SIG-M5 (cell line): ENCODE results near the gene ST6GAL1.

ENCODE experiments used
- DNase-seq: peaks from one replicate; lab custom pipeline; 2025; lab: John Stamatoyannopoulos, UW

Gene ST6GAL1

GRCh38 chr3:187077537-187077936 lies 147.2 kb downstream of the ST6GAL1 start:
- DNase-seq, result no peak

GRCh38 chr3:187079090-187080022 lies 149.0 kb downstream of the ST6GAL1 start:
- no peak for DNase-seq

GRCh38 chr3:187080799-187081450 lies 150.6 kb downstream of the ST6GAL1 start:
- no peak for DNase-seq

GRCh38 chr3:187082758-187083375 lies 152.5 kb downstream of the ST6GAL1 start:
- DNase-seq, result no peak

GRCh38 chr3:187084126-187084525 lies 153.8 kb downstream of the ST6GAL1 start:
- DNase-seq, result no peak

- DNase-seq, result no peak
Measured at GRCh38 chr3:187084580-187084979, 154.3 kb downstream of the ST6GAL1 start.

GRCh38 chr3:187085021-187085666 lies 154.8 kb downstream of the ST6GAL1 start:
- no peak for DNase-seq

- no peak for DNase-seq
Measured at GRCh38 chr3:187085933-187086332, 155.6 kb downstream of the ST6GAL1 start.

- DNase-seq, result no peak
Measured at GRCh38 chr3:187086831-187087230, 156.5 kb downstream of the ST6GAL1 start.

- no peak for DNase-seq
Measured at GRCh38 chr3:187088701-187089100, 158.4 kb downstream of the ST6GAL1 start.

- no peak for DNase-seq
Measured at GRCh38 chr3:187093320-187093719, 163.0 kb downstream of the ST6GAL1 start.

- DNase-seq, result no peak
Measured at GRCh38 chr3:187098923-187099512, 168.7 kb downstream of the ST6GAL1 start.

- no peak for DNase-seq
Measured at GRCh38 chr3:187101184-187102072, 171.1 kb downstream of the ST6GAL1 start.

GRCh38 chr3:187102073-187102634 lies 171.8 kb downstream of the ST6GAL1 start:
- no peak for DNase-seq

- DNase-seq, result no peak
Measured at GRCh38 chr3:187103251-187103650, 172.9 kb downstream of the ST6GAL1 start.

GRCh38 chr3:187104342-187104741 lies 174.0 kb downstream of the ST6GAL1 start:
- no peak for DNase-seq

GRCh38 chr3:187104933-187105332 lies 174.6 kb downstream of the ST6GAL1 start:
- DNase-seq, result no peak

GRCh38 chr3:187105700-187106099 lies 175.4 kb downstream of the ST6GAL1 start:
- no peak for DNase-seq

- no peak for DNase-seq
Measured at GRCh38 chr3:187107989-187108388, 177.7 kb downstream of the ST6GAL1 start.

GRCh38 chr3:187110156-187110555 lies 179.8 kb downstream of the ST6GAL1 start:
- no peak for DNase-seq
